H1 (cell line): ENCODE results near the gene EPB41L2. TPM values are rescaled to one million over a fixed set of nuclear protein-coding genes. Genes with fewer than 3 reads are reported as not detected.

Experiments used
- CBX5 ChIP-seq: fragments of 300-800, 300-1000 bp; sonication (generic); IDR thresholded peaks from 2 replicates; pipeline ENCODE4 v1.7.1; 2016; ENCODE audit warnings: antibody characterized with exemption, low read length, low read depth
- SUZ12 ChIP-seq: fragments of 200-600 bp; sonication (generic); IDR thresholded peaks from 2 replicates; pipeline ENCODE4 v1.6.1; 2012; ENCODE audit warnings: mild to moderate bottlenecking, inconsistent platforms, low read length, moderate library complexity, mixed read lengths
- polyA plus RNA-seq, 7 experiments: library from polyadenylated mRNA; depleted of rRNA in 3 of 7; stranded (reverse) in 5 of 7; unstranded in 2 of 7; fragments of >200 nt in 5 of 7; fragments of 200-250 nt in 2 of 7; gene quantifications; 1 replicate in 5 of 7; 2 replicates in 1 of 7; 4 replicates in 1 of 7; pipeline versions ENCODE4 v1.2.1 to v1.2.3, GENCODE V29; 2011 to 2013; ENCODE audit warnings: missing spikeins in 2 of 7, mixed read lengths in 2 of 7
- total RNA-seq: library from RNA; stranded (reverse); fragmentation: NEBNext Ultra II Directional; extraction: Animal tissue kit (Norgen Biotek cat#: 25700); gene quantifications from 2 replicates; pipeline ENCODE4 v1.2.1, GENCODE V29; 2021

The EPB41L2 gene
- total and polyA plus RNA-seq, 2 of the 8 experiments (the other 6 are each of a cell fraction or from before 2014, with no cell fraction given), result 22.5 to 123 TPM

DNA sequence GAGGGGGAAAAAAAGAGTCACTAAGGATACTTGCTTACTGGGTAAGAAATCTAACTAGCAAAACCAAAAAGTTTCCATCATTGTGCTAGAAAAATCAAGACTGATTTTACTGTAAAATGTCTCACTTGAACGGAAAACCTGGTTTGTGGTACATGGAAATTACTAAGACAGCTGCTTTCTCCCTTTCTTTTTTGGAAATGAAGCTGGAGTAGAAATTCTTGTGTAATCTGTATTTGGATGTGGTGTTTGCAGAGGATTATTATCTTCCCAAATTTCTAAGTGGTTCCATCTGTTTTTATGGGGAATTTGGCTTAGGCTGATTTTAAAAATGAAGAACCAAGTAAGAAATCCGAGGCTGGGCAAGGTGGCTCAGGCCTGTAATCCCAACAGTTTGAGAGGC, 20.4 kb downstream of the EPB41L2 start (continued):
- TF ChIP-seq CBX5 (no peak), SUZ12 (no peak)
- TF ChIP-seq, all 59 proteins: peak for 0
